Activated CD4-positive, alpha-beta T cell treated with anti-CD3 and anti-CD28 coated beads for 36 hours (primary cell): ENCODE results near the gene PPP1R13B. TPM values are rescaled to one million over a fixed set of nuclear protein-coding genes. Genes with fewer than 3 reads are reported as not detected.

Experiments used
- ATAC-seq: fragments of 200-7000 bp; cut with Tn5 transposase; one replicate; pipeline ENCODE4 v1.10.0; 2021; ENCODE audit warnings: mild to moderate bottlenecking, moderate library complexity
- CTCF ChIA-PET: fragments of 350-600 bp; sonication (Branson Sonifier 250); formaldehyde crosslinking; loops from one replicate; lab custom pipeline; 2021; ENCODE audit warnings: antibody characterized with exemption; lab: Charles Lee
- POLR2A ChIA-PET: fragments of 350-600 bp; sonication (Branson Sonifier 250); formaldehyde crosslinking; loops from one replicate; lab custom pipeline; 2021; ENCODE audit warnings: antibody characterized with exemption, inconsistent platforms; lab: Charles Lee
- DNase-seq: peaks from one replicate; pipeline ENCODE4 v3.0.0-alpha.2; 2020
- H3K27ac Mint-ChIP-seq: one replicate; pipeline ENCODE4 v1.8.0; 2021; ENCODE audit warnings: mixed read lengths
- H3K27me3 Mint-ChIP-seq: one replicate; pipeline ENCODE4 v1.8.0; 2021; ENCODE audit warnings: mixed read lengths
- H3K36me3 Mint-ChIP-seq: one replicate; pipeline ENCODE4 v1.8.0; 2021; ENCODE audit warnings: low read depth, mixed read lengths
- H3K4me1 Mint-ChIP-seq: one replicate; pipeline ENCODE4 v1.8.0; 2021; ENCODE audit warnings: mixed read lengths
- H3K4me3 Mint-ChIP-seq: one replicate; pipeline ENCODE4 v1.8.0; 2021; ENCODE audit warnings: mild to moderate bottlenecking, moderate library complexity, mixed read lengths
- H3K9me3 Mint-ChIP-seq: one replicate; pipeline ENCODE4 v1.8.0; 2021; ENCODE audit warnings: low read depth, mixed read lengths
- intact Hi-C, 2 experiments: fragments of 100-400 bp; cut with DNase I in 1 of 2; cut with micrococcal nuclease in 1 of 2; formaldehyde crosslinking; loops; one replicate each; pipeline versions ENCODE4 v1.14.2 to v1.15.1; 2022 to 2024; cut with DNase I, micrococcal nuclease
- total RNA-seq, 2 experiments: library from RNA; stranded (reverse); gene quantifications; one replicate each; pipeline ENCODE4 v1.2.3, GENCODE V29; 2021

PPP1R13B gene
- total RNA-seq, 2 experiments from 2014 or later, result 9.3 to 10.3 TPM

DNA sequence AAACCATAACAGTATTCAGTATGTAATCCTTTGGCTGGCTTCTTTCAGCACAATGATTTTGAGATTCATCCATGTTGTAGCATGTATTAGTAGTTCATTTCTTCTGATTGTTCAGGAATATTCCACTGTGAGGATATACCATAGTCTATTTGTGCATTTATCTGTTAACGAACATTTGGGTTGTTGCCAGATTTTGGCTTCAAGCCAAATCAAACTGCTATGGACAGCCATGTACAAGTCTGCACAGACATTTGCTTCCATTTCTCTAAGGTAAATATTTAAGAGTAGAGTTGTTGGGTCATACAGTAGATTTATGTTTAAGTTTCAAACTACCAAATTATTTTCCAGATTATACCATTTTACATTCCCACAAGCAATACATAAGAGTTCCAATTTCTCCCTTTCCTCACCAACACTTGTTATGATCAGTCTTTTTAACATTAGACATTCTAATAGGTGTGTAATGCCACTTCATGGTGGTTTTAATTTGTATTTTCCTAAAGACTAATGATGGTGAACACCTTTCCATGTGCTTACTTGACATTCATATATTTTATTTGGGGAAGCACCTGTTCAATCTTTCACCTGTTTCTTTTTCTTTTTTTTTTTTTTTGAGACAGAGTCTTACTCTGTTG lies 75.2 kb downstream of the PPP1R13B start:
- POLR2A ChIA-PET, result no interaction called here

DNA sequence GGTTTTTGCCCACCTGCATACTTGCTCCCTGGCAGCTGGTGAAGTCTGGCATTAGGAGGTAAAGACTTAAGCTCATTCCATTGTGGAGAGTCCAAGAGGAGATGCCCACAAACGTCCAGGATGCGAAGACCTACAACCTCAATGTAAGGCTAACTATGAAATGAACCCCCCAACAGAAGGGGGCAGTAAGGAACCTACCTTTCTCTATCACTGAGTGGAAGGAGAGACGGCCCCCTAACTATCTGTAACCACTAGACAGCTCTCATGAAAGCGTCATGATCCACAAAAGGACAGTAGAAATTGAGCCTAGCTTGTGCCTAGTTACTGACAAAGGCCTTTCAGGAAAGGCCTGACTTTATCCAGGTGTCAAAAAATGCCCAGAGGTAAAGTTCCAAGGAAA lies 76.5 kb downstream of the PPP1R13B start:
- H3K36me3 Mint-ChIP-seq, result peaks cover 13% of the 10 kb centered on the region
- no peak overlapping the region for H3K27ac Mint-ChIP-seq
- intact Hi-C loops, result no loop called here
- ChIA-PET POLR2A (no interaction called here), CTCF (no interaction called here)
- H3K4me1 Mint-ChIP-seq, result no peaks in the 10 kb centered on the region
- ATAC-seq, result no peak
- no peak for DNase-seq
- no peaks in the 10 kb centered on the region for H3K27me3 Mint-ChIP-seq
- no peaks in the 10 kb centered on the region for H3K9me3 Mint-ChIP-seq
- no peak overlapping the region for H3K4me3 Mint-ChIP-seq

More for the DNA sequence above, 75.2 kb downstream of the PPP1R13B start:
- Mint-ChIP-seq H3K9me3 (no peaks in the 10 kb centered on the region), H3K4me3 (no peak overlapping the region), H3K27ac (no peak overlapping the region), H3K4me1 (no peaks in the 10 kb centered on the region), H3K27me3 (no peaks in the 10 kb centered on the region), H3K36me3 (peaks cover 14% of the 10 kb centered on the region)
- CTCF ChIA-PET, result interaction anchor here (0.6 kb wide), 1 partner anchor 312 kb away, joined by 3 read pairs; no protein-coding TSS in a partner anchor
- ATAC-seq, result no peak
- intact Hi-C loops, result no loop called here
- no peak for DNase-seq

DNA sequence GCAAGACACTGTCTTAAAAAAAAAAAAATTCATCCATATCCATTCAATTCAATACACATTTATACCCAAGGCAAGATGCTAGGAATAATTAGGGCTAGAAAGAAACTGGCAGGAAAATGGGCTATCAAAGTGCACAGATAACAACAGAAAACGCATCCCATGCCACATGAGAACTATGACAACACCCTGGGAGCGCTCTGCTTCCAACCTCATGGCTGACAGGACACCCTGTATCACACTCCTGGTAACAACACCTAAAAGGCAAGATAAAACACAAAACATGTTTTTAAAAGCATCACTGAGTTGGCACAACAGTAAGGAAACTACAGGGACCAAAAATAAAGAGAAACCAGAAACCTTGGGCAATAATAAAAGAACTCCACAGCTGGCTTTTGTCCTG lies 76.9 kb downstream of the PPP1R13B start:
- intact Hi-C loops, result no loop called here
- DNase-seq, result no peak
- H3K9me3 Mint-ChIP-seq, result no peaks in the 10 kb centered on the region
- peaks cover 13% of the 10 kb centered on the region for H3K36me3 Mint-ChIP-seq
- no peak overlapping the region for H3K4me3 Mint-ChIP-seq
- H3K27ac Mint-ChIP-seq, result no peak overlapping the region
- no peak for ATAC-seq
- ChIA-PET CTCF (no interaction called here), POLR2A (no interaction called here)
- no peaks in the 10 kb centered on the region for H3K27me3 Mint-ChIP-seq
- H3K4me1 Mint-ChIP-seq, result no peaks in the 10 kb centered on the region

DNA sequence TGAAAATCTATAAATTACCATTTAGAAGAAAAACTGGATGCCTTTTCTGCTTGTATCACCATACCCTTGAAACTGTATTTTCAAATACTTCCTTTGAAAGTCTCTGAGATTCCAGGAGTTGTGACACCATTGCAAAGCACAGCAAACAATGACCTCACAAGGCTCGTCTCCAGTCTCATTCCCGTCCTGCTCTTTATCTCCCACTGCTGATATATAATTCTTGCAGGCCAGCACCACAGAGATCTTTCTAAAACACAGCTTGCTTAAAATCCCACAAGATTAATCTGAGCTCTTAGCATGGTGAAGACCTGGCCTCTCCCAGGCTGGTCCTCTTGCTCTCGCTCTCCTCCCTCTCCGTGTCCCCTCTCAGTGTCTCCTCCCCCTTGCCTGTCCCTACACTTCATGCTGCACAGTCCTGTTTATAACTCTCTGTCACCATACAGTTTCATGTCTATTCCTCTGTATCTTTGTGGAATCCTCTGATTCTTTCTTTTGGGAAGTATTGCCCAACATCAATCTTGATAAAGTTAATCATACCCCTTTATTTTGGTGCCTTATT lies 80.0 kb downstream of the PPP1R13B start:
- Mint-ChIP-seq H3K27me3 (no peaks in the 10 kb centered on the region), H3K36me3 (peaks cover 10% of the 10 kb centered on the region), H3K9me3 (no peaks in the 10 kb centered on the region), H3K4me3 (no peak overlapping the region), H3K4me1 (peaks cover 8% of the 10 kb centered on the region), H3K27ac (no peak overlapping the region)
- ATAC-seq (no peak), DNase-seq (no peak)
- POLR2A ChIA-PET, result no interaction called here
- CTCF ChIA-PET, result no interaction called here
- intact Hi-C loops, result no loop called here

DNA sequence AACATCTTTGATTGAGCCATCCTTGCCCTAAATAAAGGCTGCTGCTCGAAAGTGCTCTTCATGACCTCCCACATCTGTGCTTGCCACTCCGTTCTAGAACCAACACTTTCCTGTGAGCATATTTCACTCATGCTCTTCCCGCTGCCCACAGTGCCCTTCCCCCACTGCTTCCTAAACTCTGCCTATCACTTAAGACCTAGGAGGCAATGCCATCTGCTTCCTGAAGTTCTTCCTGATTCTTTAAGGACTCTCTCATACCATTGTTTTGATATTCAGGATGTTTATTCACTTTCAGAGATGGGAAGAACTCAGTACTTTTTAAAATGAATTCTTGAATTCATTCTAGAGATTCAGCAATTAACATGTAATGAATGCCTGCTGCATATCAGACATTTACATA lies 81.8 kb downstream of the PPP1R13B start:
- Mint-ChIP-seq H3K27ac (no peak overlapping the region), H3K4me3 (no peak overlapping the region), H3K27me3 (no peaks in the 10 kb centered on the region), H3K4me1 (peaks cover 8% of the 10 kb centered on the region), H3K36me3 (peaks cover 4% of the 10 kb centered on the region), H3K9me3 (no peaks in the 10 kb centered on the region)
- POLR2A ChIA-PET, result no interaction called here
- no peak for DNase-seq
- intact Hi-C loops, result no loop called here
- CTCF ChIA-PET, result interaction anchor here (1.6 kb wide), 1 partner anchor 43 kb away, joined by 5 read pairs; no protein-coding TSS in a partner anchor
- no peak for ATAC-seq

DNA sequence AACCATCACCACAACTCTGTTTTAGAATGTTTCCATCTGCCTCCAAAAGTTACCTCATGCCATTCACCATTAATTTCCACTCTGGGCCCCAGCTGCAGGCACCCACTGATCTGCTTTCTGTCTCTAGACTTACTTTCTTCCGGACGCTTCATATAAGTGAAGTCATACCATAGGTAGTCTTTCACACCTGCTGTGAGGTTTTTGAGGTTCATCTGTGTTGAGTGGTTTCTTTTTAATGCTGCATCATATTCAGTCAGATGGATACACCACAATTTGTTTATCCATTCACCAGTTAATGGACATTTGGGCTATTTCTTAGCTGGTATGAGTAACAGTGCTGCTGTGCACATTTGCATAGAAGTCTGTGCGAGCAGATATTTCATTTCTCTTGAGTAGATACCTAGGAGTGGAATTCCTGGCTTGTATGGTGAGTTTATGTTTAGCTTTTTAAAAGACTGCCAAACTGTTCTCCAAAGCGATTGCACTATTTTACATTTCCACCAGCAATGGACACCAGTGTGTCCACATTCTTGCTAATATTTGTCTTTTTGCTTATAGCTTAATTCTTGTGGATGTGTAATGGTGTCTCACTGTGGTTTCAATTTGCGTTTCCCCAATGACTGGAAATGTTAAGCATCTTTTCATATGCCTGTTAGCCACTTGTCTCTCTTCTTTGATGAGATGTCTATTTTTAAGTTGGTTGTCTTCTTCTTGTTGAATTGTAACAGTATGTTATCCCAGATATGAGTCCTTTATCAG lies 83.5 kb downstream of the PPP1R13B start:
- CTCF ChIA-PET, result interaction anchor here (0.7 kb wide), 2 partner anchors 10 to 22 kb away, joined by 3 to 6 read pairs; no protein-coding TSS in a partner anchor
- Mint-ChIP-seq H3K4me1 (peaks cover 8% of the 10 kb centered on the region), H3K27me3 (no peaks in the 10 kb centered on the region), H3K4me3 (no peak overlapping the region), H3K36me3 (peaks cover 4% of the 10 kb centered on the region), H3K9me3 (no peaks in the 10 kb centered on the region), H3K27ac (no peak overlapping the region)
- intact Hi-C loops, result no loop called here
- DNase-seq (peak; percentile 23), ATAC-seq (peak; percentile 69)
- POLR2A ChIA-PET, result no interaction called here

DNA sequence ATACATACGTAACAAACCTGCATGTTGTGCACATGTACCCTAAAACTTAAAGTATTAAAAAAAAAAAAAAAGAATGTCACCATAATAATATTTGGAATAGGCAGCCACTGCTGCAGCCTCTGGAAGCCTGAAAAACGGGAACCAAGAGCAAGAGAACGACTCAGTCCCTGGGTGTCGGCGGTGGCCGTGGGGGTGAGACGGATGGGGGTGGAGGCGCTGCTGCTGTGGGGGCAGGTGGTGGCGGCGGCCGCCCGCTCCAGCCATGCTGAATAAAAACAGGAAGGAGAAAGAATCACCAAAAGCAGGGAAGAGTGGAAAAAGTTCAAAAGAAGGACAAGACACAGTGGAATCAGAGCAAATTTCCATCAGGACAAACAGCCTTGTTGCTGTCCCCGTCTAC lies 84.8 kb downstream of the PPP1R13B start:
- ChIA-PET POLR2A (no interaction called here), CTCF (no interaction called here)
- H3K4me1 Mint-ChIP-seq, result peaks cover 8% of the 10 kb centered on the region
- no peak overlapping the region for H3K27ac Mint-ChIP-seq
- H3K9me3 Mint-ChIP-seq, result no peaks in the 10 kb centered on the region
- peaks cover 4% of the 10 kb centered on the region for H3K36me3 Mint-ChIP-seq
- no peak overlapping the region for H3K4me3 Mint-ChIP-seq
- ATAC-seq (no peak), DNase-seq (no peak)
- intact Hi-C loops, result no loop called here
- H3K27me3 Mint-ChIP-seq, result no peaks in the 10 kb centered on the region

DNA sequence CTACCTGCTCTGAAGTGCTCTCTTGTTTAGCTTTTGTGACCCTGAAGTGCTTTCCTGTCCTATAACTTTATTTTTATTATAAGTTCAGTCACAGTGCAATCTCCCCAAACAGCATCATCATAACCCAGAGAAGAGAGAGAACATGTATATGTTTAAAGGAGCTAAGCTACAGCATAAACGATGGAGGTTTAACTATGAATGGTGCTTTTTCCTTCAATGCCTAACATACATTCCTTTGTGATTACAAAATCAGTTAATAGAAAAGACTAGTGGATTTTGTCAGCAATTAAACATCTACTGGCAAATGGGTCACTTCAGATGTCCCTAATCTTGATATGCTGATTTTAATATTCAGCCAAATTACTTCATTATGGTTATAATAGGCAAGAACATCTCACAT lies 85.3 kb downstream of the PPP1R13B start:
- CTCF ChIA-PET, result no interaction called here
- Mint-ChIP-seq H3K4me3 (no peak overlapping the region), H3K4me1 (peaks cover 8% of the 10 kb centered on the region), H3K27ac (no peak overlapping the region), H3K36me3 (peaks cover 4% of the 10 kb centered on the region), H3K27me3 (no peaks in the 10 kb centered on the region), H3K9me3 (no peaks in the 10 kb centered on the region)
- ATAC-seq (no peak), DNase-seq (no peak)
- POLR2A ChIA-PET, result no interaction called here
- intact Hi-C loops, result no loop called here

DNA sequence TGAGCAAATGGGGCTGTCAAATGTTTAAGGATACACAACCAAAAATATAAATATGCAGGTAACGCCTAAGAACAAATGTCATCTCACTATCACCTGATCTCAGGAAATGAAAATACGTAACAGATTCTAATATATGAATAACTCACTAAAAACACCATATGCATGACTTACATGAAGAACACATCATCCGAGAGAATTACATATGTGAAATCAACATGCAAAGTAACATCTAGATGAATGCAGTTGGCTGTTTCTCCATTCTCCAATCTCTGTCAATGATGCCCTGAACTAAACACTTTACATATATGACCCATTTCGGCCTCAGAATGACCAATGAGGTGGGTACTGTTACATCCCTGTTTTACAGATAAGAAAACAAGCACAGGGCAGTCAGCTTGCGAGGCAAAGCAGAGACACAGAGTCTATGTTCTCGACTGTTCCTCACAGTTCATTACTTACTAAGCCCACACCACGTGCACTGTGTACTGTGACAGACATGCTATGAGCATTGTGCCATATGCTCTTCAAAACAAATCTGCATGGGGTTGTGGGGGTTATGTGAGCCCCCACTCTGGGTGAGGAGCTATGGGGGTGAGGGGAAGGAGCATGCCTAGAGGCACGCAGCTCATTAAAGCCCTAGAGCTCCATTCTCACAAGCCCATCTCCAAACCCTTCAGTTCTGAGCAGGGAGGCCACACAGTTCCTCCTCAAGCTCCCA lies 89.2 kb downstream of the PPP1R13B start:
- CTCF ChIA-PET, result interaction anchor here (0.6 to 1.3 kb wide), 3 partner anchors 50 to 778 kb away, joined by 3 read pairs; no protein-coding TSS in a partner anchor
- Mint-ChIP-seq H3K4me3 (no peak overlapping the region), H3K9me3 (no peaks in the 10 kb centered on the region), H3K27me3 (no peaks in the 10 kb centered on the region), H3K36me3 (peaks cover 2% of the 10 kb centered on the region), H3K27ac (no peak overlapping the region), H3K4me1 (peaks cover 3% of the 10 kb centered on the region)
- ATAC-seq, result no peak
- DNase-seq, result no peak
- POLR2A ChIA-PET, result no interaction called here
- intact Hi-C loops, result loop anchor here in 1 of 2 experiments (5.0 kb wide), 1 partner anchor 1179 kb away; no protein-coding TSS in a partner anchor

DNA sequence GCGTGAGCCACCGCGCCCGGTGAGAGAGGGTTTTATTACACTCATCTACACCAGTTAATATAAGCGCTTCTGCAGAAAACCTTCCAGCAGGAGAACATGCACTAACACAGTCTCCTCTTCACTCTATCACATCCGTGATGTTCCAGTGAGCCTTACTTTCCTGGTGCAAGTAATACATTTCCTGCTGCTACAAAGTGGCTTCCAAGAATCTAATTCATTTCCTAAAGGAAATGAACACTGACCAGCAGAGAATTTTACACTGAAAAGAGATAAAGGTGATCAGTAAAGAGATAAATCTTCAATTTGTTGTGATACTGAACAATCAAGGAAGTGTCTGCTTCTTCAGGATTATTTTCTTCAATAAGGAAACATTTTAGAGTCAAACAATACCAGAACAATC lies 92.3 kb downstream of the PPP1R13B start:
- intact Hi-C loops, result loop anchor here in 1 of 2 experiments (5.0 kb wide), 1 partner anchor 1182 kb away; no protein-coding TSS in a partner anchor
- Mint-ChIP-seq H3K4me3 (no peak overlapping the region), H3K36me3 (peaks cover 2% of the 10 kb centered on the region), H3K27ac (no peak overlapping the region), H3K9me3 (no peaks in the 10 kb centered on the region), H3K4me1 (peaks cover 3% of the 10 kb centered on the region), H3K27me3 (no peaks in the 10 kb centered on the region)
- no peak for DNase-seq
- ChIA-PET POLR2A (no interaction called here), CTCF (no interaction called here)
- no peak for ATAC-seq

DNA sequence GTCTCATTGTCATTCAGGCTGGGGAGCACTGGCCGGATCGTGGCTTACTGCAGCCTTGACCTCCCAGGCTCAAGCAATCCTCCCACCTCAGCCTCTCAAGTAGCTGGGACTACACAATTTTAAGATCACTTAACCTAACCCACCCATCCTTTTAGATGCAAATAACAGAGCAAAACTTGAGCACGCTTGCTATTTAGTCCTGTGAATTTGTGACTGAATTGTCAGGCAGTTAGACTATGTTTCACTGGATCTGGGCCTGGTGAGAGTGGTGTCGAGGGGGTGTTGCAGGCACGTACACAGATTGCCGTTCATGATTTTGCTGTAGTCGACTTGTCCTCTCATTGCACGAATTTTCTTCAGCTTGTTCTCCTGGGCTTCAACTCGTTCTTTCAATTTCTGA lies 93.6 kb downstream of the PPP1R13B start:
- no peak for ATAC-seq
- H3K27me3 Mint-ChIP-seq, result no peaks in the 10 kb centered on the region
- H3K9me3 Mint-ChIP-seq, result no peaks in the 10 kb centered on the region
- H3K36me3 Mint-ChIP-seq, result peaks cover 5% of the 10 kb centered on the region
- peaks cover 10% of the 10 kb centered on the region for H3K4me1 Mint-ChIP-seq
- intact Hi-C loops, result loop anchor here in 1 of 2 experiments (5.0 kb wide), 1 partner anchor 181 kb away; no protein-coding TSS in a partner anchor
- no peak for DNase-seq
- H3K4me3 Mint-ChIP-seq, result no peak overlapping the region
- POLR2A ChIA-PET, result no interaction called here
- CTCF ChIA-PET, result interaction anchor here (0.6 to 1.6 kb wide), 4 partner anchors 11 to 54 kb away, joined by 3 to 5 read pairs (median 4); no protein-coding TSS in a partner anchor
- no peak overlapping the region for H3K27ac Mint-ChIP-seq
